HepG2 (cell line): ENCODE results near the gene CYSTM1. TPM values are rescaled to one million over a fixed set of nuclear protein-coding genes. Genes with fewer than 3 reads are reported as not detected.

Experiments
- ARID3A ChIP-seq: IDR thresholded peaks from 2 replicates; pipeline ENCODE4 v1.6.1; 2012; ENCODE audit warnings: low read depth, low read length, improper control_type of control experiment
- ATF4 ChIP-seq, 2 experiments: fragments of 450-650 bp in 1 of 2; sonication (generic) in 1 of 2; formaldehyde crosslinking; IDR thresholded peaks; 2 replicates each; pipeline versions ENCODE4 v1.5.0 to v1.8.0; 2020 to 2022; ENCODE audit warnings: mild to moderate bottlenecking in 1 of 2, missing genetic modification reagents in 1 of 2
- CEBPZ ChIP-seq: IDR thresholded peaks from 2 replicates; pipeline ENCODE4 v1.6.1; 2012; ENCODE audit warnings: low read length, improper control_type of control experiment
- EHMT2 ChIP-seq: fragments of 200-600 bp; sonication (generic); IDR thresholded peaks from 2 replicates; pipeline ENCODE4 v1.7.0; 2017; ENCODE audit warnings: antibody characterized with exemption, low read depth, low read length, borderline replicate concordance
- EP300 ChIP-seq, 3 experiments: sonication (generic) in 1 of 3; formaldehyde crosslinking in 1 of 3; IDR thresholded peaks; 2 replicates each; pipeline versions ENCODE4 v1.5.1 to v1.6.1; 2011 to 2020; ENCODE audit warnings: low read depth in 2 of 3, low read length in 2 of 3, borderline replicate concordance in 1 of 3, improper control_type of control experiment in 1 of 3, mild to moderate bottlenecking in 1 of 3, missing genetic modification reagents in 1 of 3, moderate library complexity in 1 of 3
- HNF4G ChIP-seq, 2 experiments: sonication (generic) in 1 of 2; formaldehyde crosslinking in 1 of 2; IDR thresholded peaks; 2 replicates each; pipeline versions ENCODE4 v1.4.0 to v1.6.1; 2011 to 2020; ENCODE audit warnings: borderline replicate concordance in 2 of 2, low read depth in 2 of 2, mild to moderate bottlenecking in 2 of 2, low read length in 1 of 2, missing genetic modification reagents in 1 of 2, moderate library complexity in 1 of 2
- MAFF ChIP-seq: IDR thresholded peaks from 2 replicates; pipeline ENCODE4 v1.6.1; 2011; ENCODE audit warnings: low read depth, low read length, improper control_type of control experiment
- PHF21A ChIP-seq: sonication (generic); formaldehyde crosslinking; IDR thresholded peaks from 2 replicates; pipeline ENCODE4 v1.5.0; 2020; ENCODE audit warnings: mild to moderate bottlenecking, missing genetic modification reagents
- RARA ChIP-seq: IDR thresholded peaks from 2 replicates; pipeline ENCODE4 v1.6.1; 2016; ENCODE audit warnings: missing genetic modification reagents, missing compliant biosample characterization
- SALL1 ChIP-seq: sonication (generic); formaldehyde crosslinking; IDR thresholded peaks from 2 replicates; pipeline ENCODE4 v1.8.0; 2022; ENCODE audit warnings: mild to moderate bottlenecking, missing genetic modification reagents
- SETDB1 ChIP-seq: sonication (generic); formaldehyde crosslinking; IDR thresholded peaks from 2 replicates; pipeline ENCODE4 v1.5.1; 2020; ENCODE audit warnings: missing genetic modification reagents, mild to moderate bottlenecking, borderline replicate concordance
- SOX13 ChIP-seq, 3 experiments: fragments of 450-650 bp in 1 of 3; sonication (generic) in 1 of 3; formaldehyde crosslinking in 1 of 3; IDR thresholded peaks in 2 of 3; conservative IDR thresholded peaks in 1 of 3; 2 replicates each; pipeline versions ENCODE4 v1.5.0 to v1.6.1; 2016 to 2020; ENCODE audit warnings: antibody characterized with exemption in 1 of 3, mild to moderate bottlenecking in 1 of 3, missing compliant biosample characterization in 1 of 3, missing genetic modification reagents in 1 of 3, moderate library complexity in 1 of 3
- SOX5 ChIP-seq: IDR thresholded peaks from 2 replicates; pipeline ENCODE4 v1.6.1; 2016; ENCODE audit warnings: borderline replicate concordance
- SOX6 ChIP-seq, 2 experiments: fragments of 450-650 bp in 1 of 2; sonication (generic) in 1 of 2; formaldehyde crosslinking in 1 of 2; IDR thresholded peaks; 2 replicates each; pipeline versions ENCODE4 v1.4.0 to v1.6.1; 2017 to 2020; ENCODE audit warnings: antibody characterized with exemption in 1 of 2, mild to moderate bottlenecking in 1 of 2, missing genetic modification reagents in 1 of 2
- SPEN ChIP-seq: sonication (generic); formaldehyde crosslinking; IDR thresholded peaks from 2 replicates; pipeline ENCODE4 v1.5.1; 2020; ENCODE audit warnings: low read depth, mild to moderate bottlenecking, missing genetic modification reagents
- XBP1 ChIP-seq: sonication (generic); formaldehyde crosslinking; IDR thresholded peaks from 2 replicates; pipeline ENCODE4 v1.5.0; 2020; ENCODE audit warnings: missing genetic modification reagents
- ZBTB8A ChIP-seq: sonication (generic); formaldehyde crosslinking; IDR thresholded peaks from 2 replicates; pipeline ENCODE4 v1.4.0; 2020; ENCODE audit warnings: mild to moderate bottlenecking, low read depth, missing genetic modification reagents, borderline replicate concordance
- ZNF317 ChIP-seq: sonication (generic); formaldehyde crosslinking; IDR thresholded peaks from 2 replicates; pipeline ENCODE4 v1.5.0; 2020; ENCODE audit warnings: mild to moderate bottlenecking, missing genetic modification reagents
- ZNF546 ChIP-seq: sonication (generic); formaldehyde crosslinking; conservative IDR thresholded peaks from 2 replicates; pipeline ENCODE4 v1.8.1; 2023; ENCODE audit warnings: mild to moderate bottlenecking, missing genetic modification reagents
- ZNF557 ChIP-seq: sonication (generic); formaldehyde crosslinking; IDR thresholded peaks from 2 replicates; pipeline ENCODE4 v1.4.0; 2020; ENCODE audit warnings: missing genetic modification reagents
- ZNF563 ChIP-seq: sonication (generic); formaldehyde crosslinking; IDR thresholded peaks from 2 replicates; pipeline ENCODE4 v1.8.0; 2022; ENCODE audit warnings: mild to moderate bottlenecking, moderate library complexity, missing genetic modification reagents
- ZNF564 ChIP-seq: sonication (generic); formaldehyde crosslinking; IDR thresholded peaks from 2 replicates; pipeline ENCODE4 v1.8.1; 2023; ENCODE audit warnings: mild to moderate bottlenecking, missing genetic modification reagents
- ZNF766 ChIP-seq: sonication (generic); formaldehyde crosslinking; IDR thresholded peaks from 2 replicates; pipeline ENCODE4 v1.5.0; 2020; ENCODE audit warnings: missing genetic modification reagents, borderline replicate concordance
- polyA plus RNA-seq, 8 experiments: library from polyadenylated mRNA; depleted of rRNA in 3 of 8; stranded (reverse) in 7 of 8; unstranded in 1 of 8; fragments of >200 nt; fragmentation: Illumina TruSeq in 4 of 8; extraction: Trizol in 4 of 8; gene quantifications; 2 replicates each; pipeline versions ENCODE4 v1.2.1 to v1.2.3, GENCODE V29; 2011 to 2016; ENCODE audit warnings: low read depth in 4 of 8, missing spikeins in 1 of 8, mixed read lengths in 1 of 8; ENCODE audit not compliant: insufficient read depth in 1 of 8
- total RNA-seq, 5 experiments: library from RNA; depleted of rRNA; stranded (reverse); fragments of >200 nt; fragmentation: Illumina TruSeq; extraction: Trizol; gene quantifications; 2 replicates each; pipeline ENCODE4 v1.2.3, GENCODE V29; 2016; ENCODE audit warnings: low read depth in 1 of 5

The CYSTM1 gene
- total and polyA plus RNA-seq, 2 of the 13 experiments (the other 11 are each of a cell fraction or from before 2014, with no cell fraction given), result 40.0 to 73.4 TPM

GRCh38 chr5:140172483-140172882 lies 2.5 kb upstream of the CYSTM1 start (continued):
- peak; percentile 42; the same call in 1 of the 2 replicates for TF ChIP-seq HNF4G (IDR thresholded peaks at IDR 0.05; ENCODE audit: borderline replicate concordance, low read depth, low read length)
- TF ChIP-seq HNF4G (CRISPR knock-in tag; IDR thresholded peaks at IDR 0.05; ENCODE audit: borderline replicate concordance, low read depth), result no peak
- no peak for TF ChIP-seq ZNF546
- TF ChIP-seq RARA (CRISPR knock-in tag), result 0 out of 2 replicates have a peak, but pooled peaks have one; percentile 21
- TF ChIP-seq CEBPZ, result no peak
- TF ChIP-seq ZNF317, result 0 out of 2 replicates have a peak, but pooled peaks have one; percentile 22
- TF ChIP-seq SOX5 (CRISPR knock-in tag), result peak; percentile 71; the same call in 1 of the 2 replicates
- TF ChIP-seq EP300 (IDR thresholded peaks at IDR 0.05; ENCODE audit: low read depth in 2 of 2, low read length in 2 of 2), result peak in 1 of 2 experiments; percentile 41; a peak in 2 of 4 replicates
- 0 out of 2 replicates have a peak, but pooled peaks have one; percentile 14 for TF ChIP-seq EP300 (CRISPR knock-in tag; IDR thresholded peaks at IDR 0.05; ENCODE audit: borderline replicate concordance)
- TF ChIP-seq ARID3A, result no peak
- TF ChIP-seq SOX13 (IDR thresholded peaks at IDR 0.05), result no peak
- TF ChIP-seq SOX13 (CRISPR knock-in tag; conservative IDR thresholded peaks at IDR 0.05 in 1 of 2, IDR thresholded peaks at IDR 0.05 in 1 of 2), result peak in 1 of 2 experiments; percentile 82; a peak in 2 of 4 replicates
- no peak for TF ChIP-seq XBP1 (CRISPR knock-in tag)
- TF ChIP-seq MAFF, result no peak
- TF ChIP-seq ZBTB8A (CRISPR knock-in tag), result no peak
- TF ChIP-seq PHF21A, result 0 out of 2 replicates have a peak, but pooled peaks have one; percentile 20
- TF ChIP-seq SALL1, result peak; percentile 31; the same call in 1 of the 2 replicates
- TF ChIP-seq ZNF563 (CRISPR knock-in tag), result no peak
- TF ChIP-seq ZNF557 (CRISPR knock-in tag), result no peak
- TF ChIP-seq ATF4 (CRISPR knock-in tag; IDR thresholded peaks at IDR 0.05), result peak in 1 of 2 experiments; percentile 45; a peak in 1 of 4 replicates
- no peak; the same call in 1 of the 2 replicates for TF ChIP-seq EHMT2
- TF ChIP-seq SETDB1 (CRISPR knock-in tag), result no peak
- no peak for TF ChIP-seq SPEN (CRISPR knock-in tag)
- no peak for TF ChIP-seq ZNF564
- no peak for TF ChIP-seq ZNF766 (CRISPR knock-in tag)
- no peak for TF ChIP-seq SOX6 (IDR thresholded peaks at IDR 0.05)
- peak; percentile 70 for TF ChIP-seq SOX6 (CRISPR knock-in tag; IDR thresholded peaks at IDR 0.05)
